Epithelial cell of esophagus (primary cell): ENCODE measurements around the gene MAP2K4.
A peak's percentile ranks its signal among the peaks of the same experiment; 100 is the strongest.

ENCODE experiments used
- DNase-seq: peaks from one replicate; pipeline ENCODE4 v3.0.0; 2010; ENCODE audit warnings: low read depth
- H3K4me3 ChIP-seq: 2 replicates; pipeline ENCODE4 v1.5.1; 2011; ENCODE audit warnings: mild to moderate bottlenecking, low read length, control low read depth
- CTCF ChIP-seq: IDR thresholded peaks from 2 replicates; pipeline ENCODE4 v1.5.1; 2011; ENCODE audit warnings: low read depth, mild to moderate bottlenecking, low read length, control low read depth, inconsistent platforms; ENCODE audit not compliant: insufficient read depth; ENCODE audit errors: missing control alignments

MAP2K4 gene

GRCh38 chr17:12007466-12007865 is 13.2 kb upstream of the MAP2K4 start:
- DNase-seq: no peak
- H3K4me3 ChIP-seq: no peak overlapping the region
- TF ChIP-seq CTCF: no peak

GRCh38 chr17:12021623-12022140 is 1.0 kb downstream of the MAP2K4 start:
- no peak for DNase-seq
- no peak for TF ChIP-seq CTCF

GRCh38 chr17:12022310-12022709 is 1.6 kb downstream of the MAP2K4 start:
- TF ChIP-seq CTCF: no peak
- H3K4me3 ChIP-seq: peak overlapping the region; percentile 64
- DNase-seq: no peak

More at GRCh38 chr17:12021623-12022140, 1.0 kb downstream of the MAP2K4 start:
- peak overlapping the region; percentile 64 for H3K4me3 ChIP-seq

GRCh38 chr17:12024327-12024726 is 3.6 kb downstream of the MAP2K4 start:
- no peak overlapping the region for H3K4me3 ChIP-seq
- DNase-seq: peak; percentile 89
- no peak for TF ChIP-seq CTCF

GRCh38 chr17:12027658-12028057 is 7.0 kb downstream of the MAP2K4 start:
- peak; percentile 52 for DNase-seq
- H3K4me3 ChIP-seq: no peak overlapping the region
- no peak for TF ChIP-seq CTCF

- DNase-seq: no peak
- no peak for TF ChIP-seq CTCF
- no peak overlapping the region for H3K4me3 ChIP-seq
These were observed 7.9 kb downstream of the MAP2K4 start for GRCh38 chr17:12028611-12029010.

- TF ChIP-seq CTCF: no peak
- DNase-seq: no peak
- H3K4me3 ChIP-seq: no peak overlapping the region
These were observed 13.9 kb downstream of the MAP2K4 start for GRCh38 chr17:12034538-12034937.
